ENCODE results near the gene RAB27B. TPM values are rescaled to one million over a fixed set of nuclear protein-coding genes. Genes with fewer than 3 reads are reported as not detected.
A peak's percentile ranks its signal among the peaks of the same experiment; 100 is the strongest.

RAB27B gene
- total and polyA plus RNA-seq, 2 of the 8 experiments (the other 6 are each of a cell fraction or from before 2014, with no cell fraction given) = 0.05 to 0.60 TPM

- H2BK12ac ChIP-seq (ENCODE audit: low read depth, low read length) = no peak overlapping the region
- no peak overlapping the region for H2BK120ac ChIP-seq (replicated peaks; ENCODE audit: low read depth, low read length)
- ChIA-PET CTCF (ENCODE audit: partially characterized antibody) (interaction anchor here (0.6 kb wide), 1 partner anchor 53 kb away, joined by 3 read pairs; no protein-coding TSS in a partner anchor), POLR2A (ENCODE audit: partially characterized antibody) (no interaction called here)
- no peak overlapping the region for H2BK5ac ChIP-seq (ENCODE audit: low read depth, low read length)
- no peak overlapping the region for H3K56ac ChIP-seq (replicated peaks; ENCODE audit: insufficient read length, low read depth, low read length)
- no peak overlapping the region for H3K14ac ChIP-seq (ENCODE audit: insufficient read length)
- no peak overlapping the region for H4K8ac ChIP-seq (ENCODE audit: extremely low read depth, insufficient read depth, low read length)
- H3K36me3 ChIP-seq (ENCODE audit: control insufficient read depth in 2 of 4, insufficient read depth in 4 of 4, low read length in 3 of 4) = no peaks in the 10 kb centered on the region
- no peak overlapping the region for H3K27ac ChIP-seq (ENCODE audit: low read depth, low read length)
- no peak overlapping the region for H4K5ac ChIP-seq (ENCODE audit: insufficient read length, low read depth, low read length)
- H3K18ac ChIP-seq (ENCODE audit: extremely low read depth, low read length) = no peak overlapping the region
- H2BK20ac ChIP-seq (ENCODE audit: low read length) = no peak overlapping the region
- WGBS, 2 experiments (ENCODE audit: extremely low coverage in 1 of 2, insufficient coverage in 1 of 2, insufficient read length in 1 of 2, insufficient replicate concordance in 2 of 2, low coverage in 1 of 2, low lambda C conversion rate in 2 of 2, missing lambda C conversion rate in 1 of 2) = 85% methylated on average over 9 of the region's 9 CpGs; no CpG with 5 or more reads in 1 of the 2 experiments
- H3K23me2 ChIP-seq (ENCODE audit: low read depth, low read length) = no peaks in the 10 kb centered on the region
- no peak overlapping the region for H2BK15ac ChIP-seq (ENCODE audit: low read length)
- H2AK5ac ChIP-seq (ENCODE audit: low read depth, low read length) = no peak overlapping the region
- no peak overlapping the region for H3K4me2 ChIP-seq (ENCODE audit: insufficient read depth in 1 of 2, low read depth in 2 of 2, low read length in 2 of 2)
- H3K79me1 ChIP-seq (ENCODE audit: low read depth, low read length) = no peaks in the 10 kb centered on the region
- H3K4me1 ChIP-seq (replicated peaks in 1 of 4; ENCODE audit: control insufficient read depth in 3 of 4, insufficient read depth in 4 of 4, low read length in 3 of 4) = no peaks in the 10 kb centered on the region; a peak in 1 of 7 replicates
- DNase-seq (ENCODE audit: low read depth in 1 of 2, low spot score in 2 of 2) (no peak), FAIRE-seq (no peak)
- H2AFZ ChIP-seq (ENCODE audit: low read length) = peak overlapping the region; percentile 80; the same call in 1 of the 2 replicates
- no peak for TF ChIP-seq EGR1 (IDR thresholded peaks at IDR 0.05; ENCODE audit: borderline replicate concordance, low read depth, low read length)
- TF ChIP-seq RBBP5 (IDR thresholded peaks at IDR 0.05; ENCODE audit: borderline replicate concordance, low read depth, low read length) = no peak
- TF ChIP-seq TEAD4 (IDR thresholded peaks at IDR 0.05; ENCODE audit: low read depth, low read length) = peak; percentile 37; the same call in 1 of the 2 replicates
- no peak overlapping the region for H3K23ac ChIP-seq (ENCODE audit: insufficient read length)
- H3K4ac ChIP-seq (replicated peaks; ENCODE audit: insufficient read length, low read depth, low read length) = no peak overlapping the region
- no peak overlapping the region for H3K9ac ChIP-seq (replicated peaks in 1 of 4; ENCODE audit: extremely low read depth in 1 of 4, low read depth in 3 of 4, low read length in 3 of 4)
- H3K79me2 ChIP-seq (ENCODE audit: control insufficient read depth in 1 of 2, insufficient read depth in 2 of 2, low read length in 2 of 2) = no peaks in the 10 kb centered on the region
- H4K20me1 ChIP-seq (replicated peaks in 1 of 2; ENCODE audit: control insufficient read depth in 1 of 2, insufficient read depth in 2 of 2, low read length in 2 of 2) = no peaks in the 10 kb centered on the region
- H3K4me3 ChIP-seq (ENCODE audit: extremely low read depth in 1 of 4, insufficient read depth in 2 of 4, low read depth in 3 of 4, low read length in 4 of 4) = no peak overlapping the region
- H3K27me3 ChIP-seq (replicated peaks in 1 of 4; ENCODE audit: control insufficient read depth in 3 of 4, extremely low read depth in 1 of 4, insufficient read depth in 3 of 4, low read length in 3 of 4) = no peaks in the 10 kb centered on the region
- no peak overlapping the region for H4K91ac ChIP-seq (replicated peaks; ENCODE audit: insufficient read length, low read length)
- H3K9me3 ChIP-seq (ENCODE audit: insufficient read depth in 2 of 2, low read depth in 1 of 2, low read length in 1 of 2) = no peaks in the 10 kb centered on the region
These were observed 31.6 kb downstream of the RAB27B start for GRCh38 chr18:54859667-54860421.
